WTC11 (cell line): ENCODE results near the gene FBXO21.

ENCODE experiments used
- FOXP1 ChIP-seq: sonication (generic); formaldehyde crosslinking; IDR thresholded peaks from 2 replicates; pipeline ENCODE4 v1.8.0; 2022; ENCODE audit warnings: missing genetic modification reagents, mild to moderate bottlenecking, moderate library complexity, borderline replicate concordance
- JUN ChIP-seq: sonication (generic); formaldehyde crosslinking; IDR thresholded peaks from 2 replicates; pipeline ENCODE4 v1.8.0; 2023; ENCODE audit warnings: mild to moderate bottlenecking, missing genetic modification reagents
- MLX ChIP-seq: sonication (generic); formaldehyde crosslinking; IDR thresholded peaks from 2 replicates; pipeline ENCODE4 v1.8.1; 2023; ENCODE audit warnings: mild to moderate bottlenecking, missing genetic modification reagents, moderate library complexity
- NFYB ChIP-seq: sonication (generic); formaldehyde crosslinking; conservative IDR thresholded peaks from 2 replicates; pipeline ENCODE4 v1.8.0; 2022; ENCODE audit warnings: low read depth, missing genetic modification reagents
- SMAD4 ChIP-seq: sonication (generic); formaldehyde crosslinking; IDR thresholded peaks from 2 replicates; pipeline ENCODE4 v1.8.0; 2022; ENCODE audit warnings: mild to moderate bottlenecking, missing genetic modification reagents
- SP1 ChIP-seq: sonication (generic); formaldehyde crosslinking; conservative IDR thresholded peaks from 2 replicates; pipeline ENCODE4 v1.8.1; 2022; ENCODE audit warnings: missing genetic modification reagents
- TP53 ChIP-seq: sonication (generic); formaldehyde crosslinking; IDR thresholded peaks from 2 replicates; pipeline ENCODE4 v1.8.1; 2023; ENCODE audit warnings: mild to moderate bottlenecking, missing genetic modification reagents
- USF2 ChIP-seq: sonication (generic); formaldehyde crosslinking; IDR thresholded peaks from 2 replicates; pipeline ENCODE4 v1.8.1; 2023; ENCODE audit warnings: mild to moderate bottlenecking, missing genetic modification reagents, moderate library complexity
- TF ChIP-seq, protein P1 (sequence below): fragments of 200-600 bp; IDR thresholded peaks from 2 replicates; pipeline ENCODE4 v1.8.0; 2022; ENCODE audit warnings: antibody characterized with exemption
- TF ChIP-seq, protein P2 (sequence below): fragments of 250-450 bp; sonication (Bioruptor Pico); IDR thresholded peaks from 2 replicates; pipeline ENCODE4 v2.1.2; 2022; ENCODE audit warnings: mild to moderate bottlenecking, moderate library complexity

- TF ChIP-seq, protein P1, sequence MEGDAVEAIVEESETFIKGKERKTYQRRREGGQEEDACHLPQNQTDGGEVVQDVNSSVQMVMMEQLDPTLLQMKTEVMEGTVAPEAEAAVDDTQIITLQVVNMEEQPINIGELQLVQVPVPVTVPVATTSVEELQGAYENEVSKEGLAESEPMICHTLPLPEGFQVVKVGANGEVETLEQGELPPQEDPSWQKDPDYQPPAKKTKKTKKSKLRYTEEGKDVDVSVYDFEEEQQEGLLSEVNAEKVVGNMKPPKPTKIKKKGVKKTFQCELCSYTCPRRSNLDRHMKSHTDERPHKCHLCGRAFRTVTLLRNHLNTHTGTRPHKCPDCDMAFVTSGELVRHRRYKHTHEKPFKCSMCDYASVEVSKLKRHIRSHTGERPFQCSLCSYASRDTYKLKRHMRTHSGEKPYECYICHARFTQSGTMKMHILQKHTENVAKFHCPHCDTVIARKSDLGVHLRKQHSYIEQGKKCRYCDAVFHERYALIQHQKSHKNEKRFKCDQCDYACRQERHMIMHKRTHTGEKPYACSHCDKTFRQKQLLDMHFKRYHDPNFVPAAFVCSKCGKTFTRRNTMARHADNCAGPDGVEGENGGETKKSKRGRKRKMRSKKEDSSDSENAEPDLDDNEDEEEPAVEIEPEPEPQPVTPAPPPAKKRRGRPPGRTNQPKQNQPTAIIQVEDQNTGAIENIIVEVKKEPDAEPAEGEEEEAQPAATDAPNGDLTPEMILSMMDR = no peak
- no peak for TF ChIP-seq MLX (CRISPR knock-in tag)
- TF ChIP-seq JUN (CRISPR knock-in tag) = no peak
- TF ChIP-seq SMAD4 (CRISPR knock-in tag) = no peak
- TF ChIP-seq, protein P2, sequence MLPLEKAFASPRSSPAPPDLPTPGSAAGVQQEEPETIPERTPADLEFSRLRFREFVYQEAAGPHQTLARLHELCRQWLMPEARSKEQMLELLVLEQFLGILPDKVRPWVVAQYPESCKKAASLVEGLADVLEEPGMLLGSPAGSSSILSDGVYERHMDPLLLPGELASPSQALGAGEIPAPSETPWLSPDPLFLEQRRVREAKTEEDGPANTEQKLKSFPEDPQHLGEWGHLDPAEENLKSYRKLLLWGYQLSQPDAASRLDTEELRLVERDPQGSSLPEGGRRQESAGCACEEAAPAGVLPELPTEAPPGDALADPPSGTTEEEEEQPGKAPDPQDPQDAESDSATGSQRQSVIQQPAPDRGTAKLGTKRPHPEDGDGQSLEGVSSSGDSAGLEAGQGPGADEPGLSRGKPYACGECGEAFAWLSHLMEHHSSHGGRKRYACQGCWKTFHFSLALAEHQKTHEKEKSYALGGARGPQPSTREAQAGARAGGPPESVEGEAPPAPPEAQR = no peak
- no peak for TF ChIP-seq FOXP1 (CRISPR knock-in tag)
- no peak for TF ChIP-seq SP1 (CRISPR knock-in tag)
- no peak for TF ChIP-seq USF2 (CRISPR knock-in tag)
- no peak for TF ChIP-seq TP53
- no peak for TF ChIP-seq NFYB (CRISPR knock-in tag)
These were observed 24.2 kb downstream of the FBXO21 start for GRCh38 chr12:117166107-117166506.
